Ovary (tissue), 3 donors: Measurements from ENCODE around the gene ZNF678.

Experiments
- EP300 ChIP-seq: sonication (generic); formaldehyde crosslinking; IDR thresholded peaks from one replicate; pipeline ENCODE4 v1.6.1; 2017; ENCODE audit warnings: antibody characterized with exemption
- POLR2A ChIP-seq: fragments of 450-650 bp; IDR thresholded peaks from one replicate; pipeline ENCODE4 v1.6.1; 2017; ENCODE audit warnings: antibody characterized with exemption, mild to moderate bottlenecking, moderate library complexity
- TF ChIP-seq, protein P1 (sequence below), 3 donors: fragments of 450-650 bp in 2 of 3; fragments of 200-600 bp in 1 of 3; IDR thresholded peaks; one replicate each; pipeline versions ENCODE4 v1.5.1 to v1.8.0; 2016 to 2022; ENCODE audit warnings: antibody characterized with exemption in 3 of 3, mild to moderate bottlenecking in 1 of 3
- donor health status: DM: no; HTN: no; CAD: no.

DNA sequence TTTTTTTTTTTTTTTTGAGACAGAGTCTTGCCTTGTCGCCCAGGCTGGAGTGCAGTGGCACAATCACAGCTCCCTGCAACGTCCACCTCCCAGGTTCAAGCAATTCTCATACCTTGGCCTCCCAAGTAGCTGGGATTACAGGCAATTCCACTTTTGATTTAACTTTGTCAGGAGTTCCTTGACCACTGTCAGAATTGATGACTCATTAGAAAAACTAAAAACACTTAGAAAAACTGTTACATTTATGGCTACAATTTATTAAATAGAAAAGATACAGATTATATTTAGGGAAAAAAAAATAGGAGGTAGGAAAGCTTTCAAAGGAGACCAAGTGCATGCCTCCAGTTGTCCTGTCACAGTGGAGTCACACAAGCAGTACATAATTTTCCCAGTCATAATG, 20.0 kb downstream of the ZNF678 start:
- TF ChIP-seq POLR2A (no peak), EP300 (no peak)
- TF ChIP-seq, protein P1, sequence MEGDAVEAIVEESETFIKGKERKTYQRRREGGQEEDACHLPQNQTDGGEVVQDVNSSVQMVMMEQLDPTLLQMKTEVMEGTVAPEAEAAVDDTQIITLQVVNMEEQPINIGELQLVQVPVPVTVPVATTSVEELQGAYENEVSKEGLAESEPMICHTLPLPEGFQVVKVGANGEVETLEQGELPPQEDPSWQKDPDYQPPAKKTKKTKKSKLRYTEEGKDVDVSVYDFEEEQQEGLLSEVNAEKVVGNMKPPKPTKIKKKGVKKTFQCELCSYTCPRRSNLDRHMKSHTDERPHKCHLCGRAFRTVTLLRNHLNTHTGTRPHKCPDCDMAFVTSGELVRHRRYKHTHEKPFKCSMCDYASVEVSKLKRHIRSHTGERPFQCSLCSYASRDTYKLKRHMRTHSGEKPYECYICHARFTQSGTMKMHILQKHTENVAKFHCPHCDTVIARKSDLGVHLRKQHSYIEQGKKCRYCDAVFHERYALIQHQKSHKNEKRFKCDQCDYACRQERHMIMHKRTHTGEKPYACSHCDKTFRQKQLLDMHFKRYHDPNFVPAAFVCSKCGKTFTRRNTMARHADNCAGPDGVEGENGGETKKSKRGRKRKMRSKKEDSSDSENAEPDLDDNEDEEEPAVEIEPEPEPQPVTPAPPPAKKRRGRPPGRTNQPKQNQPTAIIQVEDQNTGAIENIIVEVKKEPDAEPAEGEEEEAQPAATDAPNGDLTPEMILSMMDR (IDR thresholded peaks at IDR 0.05): no peak
